Immature natural killer cell (primary cell): ENCODE results near the gene IFT81. TPM values are rescaled to one million over a fixed set of nuclear protein-coding genes. Genes with fewer than 3 reads are reported as not detected.
"Not testable (repeated sequence)": the region's sequence is repeated elsewhere in the genome, so short reads cannot be mapped to it uniquely, and the experiment has no call there.

Source experiments
- DNase-seq, 3 donors: peaks; one replicate each; pipeline ENCODE4 v3.0.0; 2022; ENCODE audit warnings: mixed read lengths in 1 of 3
- H3K27ac Mint-ChIP-seq, 6 donors: one replicate each; pipeline ENCODE4 v1.8.0; 2020; ENCODE audit warnings: mixed read lengths in 6 of 6, mild to moderate bottlenecking in 5 of 6, inconsistent platforms in 4 of 6, moderate library complexity in 3 of 6
- H3K27me3 Mint-ChIP-seq, 3 donors: one replicate each; pipeline ENCODE4 v1.8.0; 2020 to 2021; ENCODE audit warnings: low read depth in 3 of 3, mild to moderate bottlenecking in 3 of 3, mixed read lengths in 3 of 3, moderate library complexity in 3 of 3, inconsistent platforms in 1 of 3
- H3K36me3 Mint-ChIP-seq, 3 donors: one replicate each; pipeline ENCODE4 v1.8.0; 2020; ENCODE audit warnings: mixed read lengths in 3 of 3, inconsistent platforms in 2 of 3, mild to moderate bottlenecking in 2 of 3
- H3K4me1 Mint-ChIP-seq, 2 donors: one replicate each; pipeline ENCODE4 v1.8.0; 2020; ENCODE audit warnings: inconsistent platforms in 2 of 2, mild to moderate bottlenecking in 2 of 2, mixed read lengths in 2 of 2, moderate library complexity in 1 of 2
- H3K4me3 Mint-ChIP-seq, 5 donors: one replicate each; pipeline ENCODE4 v1.8.0; 2020; ENCODE audit warnings: mild to moderate bottlenecking in 5 of 5, mixed read lengths in 5 of 5, inconsistent platforms in 3 of 5, moderate library complexity in 3 of 5
- H3K9me3 Mint-ChIP-seq, 6 donors: one replicate each; pipeline ENCODE4 v1.8.0; 2020; ENCODE audit warnings: mild to moderate bottlenecking in 6 of 6, mixed read lengths in 6 of 6, inconsistent platforms in 4 of 6, moderate library complexity in 3 of 6
- polyA plus RNA-seq, 3 donors: library from polyadenylated mRNA; unstranded; fragments of 300-500 nt; fragmentation: Illumina TruSeq; gene quantifications; one replicate each; pipeline ENCODE4 v1.2.3, GENCODE V29; 2021

IFT81 gene
- polyA plus RNA-seq, 3 donors from 2014 or later = 0.54 TPM; not detected in 1

- H3K27ac Mint-ChIP-seq = no peak overlapping the region
- no peak for DNase-seq
- H3K4me1 Mint-ChIP-seq = no peaks in the 10 kb centered on the region
- H3K4me3 Mint-ChIP-seq = no peak overlapping the region
- H3K9me3 Mint-ChIP-seq = no peaks in the 10 kb centered on the region
- no peaks in the 10 kb centered on the region for H3K36me3 Mint-ChIP-seq
- peaks cover 2 to 8% (median 3%) of the 10 kb centered on the region in 3 donors for H3K27me3 Mint-ChIP-seq
Observed at GRCh38 chr12:110114528-110114937, 9.6 kb upstream of the IFT81 start.

- no peaks in the 10 kb centered on the region for H3K9me3 Mint-ChIP-seq
- H3K4me3 Mint-ChIP-seq = no peak overlapping the region
- no peaks in the 10 kb centered on the region for H3K36me3 Mint-ChIP-seq
- H3K27me3 Mint-ChIP-seq = peaks cover 2 to 3% (median 3%) of the 10 kb centered on the region in 3 donors
- no peak overlapping the region for H3K27ac Mint-ChIP-seq
- H3K4me1 Mint-ChIP-seq = no peaks in the 10 kb centered on the region
- no peak for DNase-seq
Observed at GRCh38 chr12:110115675-110116074, 8.5 kb upstream of the IFT81 start.

- no peak for DNase-seq
- no peaks in the 10 kb centered on the region for H3K4me1 Mint-ChIP-seq
- H3K27me3 Mint-ChIP-seq = peaks cover 0 to 7% (median 0%) of the 10 kb centered on the region in 3 donors
- no peak overlapping the region for H3K27ac Mint-ChIP-seq
- no peaks in the 10 kb centered on the region for H3K9me3 Mint-ChIP-seq
- H3K36me3 Mint-ChIP-seq = no peaks in the 10 kb centered on the region
- no peak overlapping the region for H3K4me3 Mint-ChIP-seq
Observed at GRCh38 chr12:110116623-110117022, 7.5 kb upstream of the IFT81 start.

- H3K36me3 Mint-ChIP-seq, H3K4me1 Mint-ChIP-seq, H3K27me3 Mint-ChIP-seq, H3K27ac Mint-ChIP-seq, H3K9me3 Mint-ChIP-seq, H3K4me3 Mint-ChIP-seq, DNase-seq: not testable (repeated sequence)
Observed at GRCh38 chr12:110117210-110117609, 6.9 kb upstream of the IFT81 start.

GRCh38 chr12:110117956-110118685 is 6.0 kb upstream of the IFT81 start:
- Mint-ChIP-seq H3K36me3 (no peaks in the 10 kb centered on the region), H3K4me1 (no peaks in the 10 kb centered on the region), H3K27me3 (peaks cover 0 to 5% (median 2%) of the 10 kb centered on the region in 3 donors)

GRCh38 chr12:110122929-110123328 is 1.2 kb upstream of the IFT81 start:
- peaks cover 11 to 17% of the 10 kb centered on the region in 2 donors for H3K4me1 Mint-ChIP-seq
- H3K36me3 Mint-ChIP-seq = no peaks in the 10 kb centered on the region
- no peak for DNase-seq
- no peaks in the 10 kb centered on the region for H3K9me3 Mint-ChIP-seq
- peaks cover 3 to 15% (median 14%) of the 10 kb centered on the region in 3 donors for H3K27me3 Mint-ChIP-seq
- H3K4me3 Mint-ChIP-seq = no peak overlapping the region
- H3K27ac Mint-ChIP-seq = peak overlapping the region in 1 of 6 donors; percentile 71

More at GRCh38 chr12:110117956-110118685, 6.0 kb upstream of the IFT81 start:
- Mint-ChIP-seq H3K9me3 (no peaks in the 10 kb centered on the region), H3K4me3 (no peak overlapping the region), H3K27ac (no peak overlapping the region)
- DNase-seq = no peak

- Mint-ChIP-seq H3K36me3 (no peaks in the 10 kb centered on the region), H3K4me3 (peak overlapping the region; percentile 50 to 94 (median 72)), H3K4me1 (peaks cover 11 to 17% of the 10 kb centered on the region in 2 donors), H3K27me3 (peaks cover 3 to 15% (median 14%) of the 10 kb centered on the region in 3 donors), H3K27ac (peak overlapping the region in 3 of 6 donors; percentile 5 to 84 (median 71)), H3K9me3 (no peaks in the 10 kb centered on the region)
- DNase-seq = no peak
Observed at GRCh38 chr12:110123919-110124268, 263 bp upstream of the IFT81 start.

GRCh38 chr12:110126557-110126956 is 2.4 kb downstream of the IFT81 start:
- Mint-ChIP-seq H3K9me3 (no peaks in the 10 kb centered on the region), H3K27me3 (peaks cover 3 to 14% (median 11%) of the 10 kb centered on the region in 3 donors), H3K36me3 (no peaks in the 10 kb centered on the region), H3K27ac (no peak overlapping the region), H3K4me1 (peaks cover 11 to 17% of the 10 kb centered on the region in 2 donors), H3K4me3 (peak overlapping the region in 2 of 5 donors; percentile 25 to 57)
- DNase-seq = no peak

- no peaks in the 10 kb centered on the region for H3K27me3 Mint-ChIP-seq
- DNase-seq = no peak
- no peaks in the 10 kb centered on the region for H3K36me3 Mint-ChIP-seq
- H3K27ac Mint-ChIP-seq = no peak overlapping the region
- H3K9me3 Mint-ChIP-seq = no peaks in the 10 kb centered on the region
- H3K4me3 Mint-ChIP-seq = no peak overlapping the region
- H3K4me1 Mint-ChIP-seq = no peaks in the 10 kb centered on the region
Observed at GRCh38 chr12:110134691-110135411, 10.7 kb downstream of the IFT81 start.

GRCh38 chr12:110135806-110136205 is 11.6 kb downstream of the IFT81 start:
- no peak overlapping the region for H3K4me3 Mint-ChIP-seq

GRCh38 chr12:110137786-110138185 is 13.6 kb downstream of the IFT81 start:
- Mint-ChIP-seq H3K27me3 (no peaks in the 10 kb centered on the region), H3K9me3 (no peaks in the 10 kb centered on the region), H3K4me1 (no peaks in the 10 kb centered on the region), H3K36me3 (peaks cover 0 to 3% (median 0%) of the 10 kb centered on the region in 3 donors), H3K27ac (no peak overlapping the region), H3K4me3 (no peak overlapping the region)
- no peak for DNase-seq

More at GRCh38 chr12:110135806-110136205, 11.6 kb downstream of the IFT81 start:
- peaks cover 0 to 3% (median 0%) of the 10 kb centered on the region in 3 donors for H3K36me3 Mint-ChIP-seq
- DNase-seq = no peak
- no peak overlapping the region for H3K27ac Mint-ChIP-seq
- H3K4me1 Mint-ChIP-seq = no peaks in the 10 kb centered on the region
- H3K27me3 Mint-ChIP-seq = no peaks in the 10 kb centered on the region
- no peaks in the 10 kb centered on the region for H3K9me3 Mint-ChIP-seq

- Mint-ChIP-seq H3K36me3 (peaks cover 0 to 3% (median 0%) of the 10 kb centered on the region in 3 donors), H3K9me3 (no peaks in the 10 kb centered on the region), H3K4me1 (no peaks in the 10 kb centered on the region), H3K27ac (no peak overlapping the region), H3K4me3 (no peak overlapping the region), H3K27me3 (no peaks in the 10 kb centered on the region)
- DNase-seq = no peak
Observed at GRCh38 chr12:110141389-110141788, 17.2 kb downstream of the IFT81 start.

- Mint-ChIP-seq H3K36me3 (no peaks in the 10 kb centered on the region), H3K27ac (no peak overlapping the region), H3K4me1 (no peaks in the 10 kb centered on the region), H3K27me3 (no peaks in the 10 kb centered on the region), H3K9me3 (no peaks in the 10 kb centered on the region), H3K4me3 (no peak overlapping the region)
- no peak for DNase-seq
Observed at GRCh38 chr12:110146986-110147385, 22.8 kb downstream of the IFT81 start.

- Mint-ChIP-seq H3K4me1 (no peaks in the 10 kb centered on the region), H3K27me3 (no peaks in the 10 kb centered on the region), H3K9me3 (no peaks in the 10 kb centered on the region), H3K4me3 (no peak overlapping the region), H3K27ac (no peak overlapping the region), H3K36me3 (no peaks in the 10 kb centered on the region)
- no peak for DNase-seq
Observed at GRCh38 chr12:110149086-110149660, 25.0 kb downstream of the IFT81 start.
